ENCODE data around the gene KIAA1191. TPM values are rescaled to one million over a fixed set of nuclear protein-coding genes. Genes with fewer than 3 reads are reported as not detected.

Gene KIAA1191
- total and polyA plus RNA-seq, 9 of the 15 experiments (the other 6 are each of a cell fraction or from before 2014, with no cell fraction given), result 31.0 to 80.2 (median 45.7) TPM

DNA sequence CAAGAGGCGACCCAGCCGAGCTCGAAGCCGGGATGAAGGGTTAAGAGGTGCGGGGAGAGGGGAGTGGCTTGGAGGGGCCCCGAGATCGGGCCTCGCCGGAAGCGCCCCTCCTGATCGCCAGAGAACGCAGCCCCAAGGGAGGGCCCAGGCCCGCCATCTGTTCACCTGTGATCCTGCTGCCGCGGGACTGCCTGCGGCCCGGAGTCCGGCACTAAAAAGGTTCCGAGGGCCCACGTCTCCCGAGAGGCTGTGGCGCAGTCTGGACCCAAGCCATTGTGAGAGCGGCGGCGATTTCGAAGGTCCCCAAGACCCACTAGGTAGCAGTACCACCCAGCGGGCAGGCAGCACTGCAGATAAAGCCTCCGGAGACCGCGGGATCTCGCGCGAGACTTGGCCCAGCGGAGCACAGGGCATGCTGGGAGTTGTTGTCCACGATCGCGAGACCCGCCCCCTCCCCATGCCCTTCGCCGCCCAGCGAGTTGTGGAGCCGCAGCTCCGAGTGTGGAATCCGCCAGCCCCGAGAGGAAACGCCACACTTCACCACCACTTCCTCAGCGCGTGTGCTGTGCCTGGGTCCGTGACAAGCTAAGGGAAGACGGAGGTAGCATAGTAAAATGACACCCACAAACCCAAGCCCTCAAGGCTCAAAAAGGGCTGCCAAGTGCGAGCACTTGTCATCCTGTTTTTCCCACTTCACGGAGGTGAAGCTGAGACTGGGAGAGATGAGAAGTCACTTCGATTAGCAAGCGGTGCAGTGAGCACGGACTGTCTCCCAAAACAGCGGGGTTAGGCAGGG is at the start of gene KIAA1191 (continued):
- TF ChIP-seq EWSR1 (IDR thresholded peaks at IDR 0.05; ENCODE audit: borderline replicate concordance, low read depth, partially characterized antibody) (no peak), DACH1 (IDR thresholded peaks at IDR 0.05; ENCODE audit: partially characterized antibody) (peak; percentile 23)

DNA sequence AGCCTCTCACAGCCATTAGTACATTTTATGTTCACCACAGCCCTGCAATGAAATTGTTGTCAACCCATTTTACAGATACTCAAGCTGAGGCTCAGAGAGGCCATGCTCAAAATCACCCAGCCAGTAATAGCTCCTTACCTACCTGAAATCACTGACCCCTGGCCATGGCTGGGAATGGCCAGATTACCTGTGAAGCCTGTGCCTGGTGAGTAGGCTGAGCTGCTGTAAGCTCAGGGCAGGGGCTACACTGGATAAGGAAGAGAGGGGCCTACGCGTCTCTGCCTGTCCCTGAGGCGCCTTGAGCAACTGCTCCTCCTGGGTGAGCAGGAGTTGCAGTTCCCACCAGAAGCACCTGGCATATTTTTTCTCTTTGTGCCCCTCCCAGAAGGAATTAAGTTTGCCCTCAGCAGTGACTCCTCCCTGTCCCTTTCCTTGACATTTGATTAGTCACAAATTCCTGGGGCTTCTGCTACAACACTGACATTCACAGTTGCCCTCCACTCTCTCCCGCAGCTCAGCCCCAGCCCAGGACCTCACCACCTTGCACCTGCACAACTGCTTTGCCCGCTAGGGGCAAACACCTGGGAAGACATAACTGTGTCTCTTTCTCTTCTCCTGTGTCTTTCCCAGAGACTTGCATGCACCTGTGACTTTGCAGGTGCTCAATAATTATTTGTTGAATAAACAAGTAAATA is 49.1 kb upstream of the KIAA1191 start:
- TF ChIP-seq RBM15 (IDR thresholded peaks at IDR 0.05; ENCODE audit: insufficient read depth, low read length) (no peak), RBM25 (IDR thresholded peaks at IDR 0.05; ENCODE audit: low read depth, low read length, severe bottlenecking) (peak; percentile 34), TAF15 (IDR thresholded peaks at IDR 0.05; ENCODE audit: low read depth, low read length) (no peak), BCOR (IDR thresholded peaks at IDR 0.05) (0 out of 2 replicates have a peak, but pooled peaks have one; percentile 16), SRSF7 (optimal IDR thresholded peaks at IDR 0.05; ENCODE audit: low read depth, low read length) (no peak), KDM1A (IDR thresholded peaks at IDR 0.05) (peak in 1 of 2 experiments; percentile 29; a peak in 1 of 4 replicates), NEUROD1 (IDR thresholded peaks at IDR 0.05; ENCODE audit: borderline replicate concordance, low read depth, low read length, partially characterized antibody) (no peak), ZNF561 (CRISPR knock-in tag; conservative IDR thresholded peaks at IDR 0.05) (no peak), NFE2 (IDR thresholded peaks at IDR 0.05; ENCODE audit: low read depth) (no peak), C11orf30 (IDR thresholded peaks at IDR 0.05; ENCODE audit: low read depth) (no peak), ZNF707 (CRISPR knock-in tag; conservative IDR thresholded peaks at IDR 0.05) (no peak), ZNF77 (CRISPR knock-in tag; IDR thresholded peaks at IDR 0.05) (no peak)
- TF ChIP-seq, protein P1, sequence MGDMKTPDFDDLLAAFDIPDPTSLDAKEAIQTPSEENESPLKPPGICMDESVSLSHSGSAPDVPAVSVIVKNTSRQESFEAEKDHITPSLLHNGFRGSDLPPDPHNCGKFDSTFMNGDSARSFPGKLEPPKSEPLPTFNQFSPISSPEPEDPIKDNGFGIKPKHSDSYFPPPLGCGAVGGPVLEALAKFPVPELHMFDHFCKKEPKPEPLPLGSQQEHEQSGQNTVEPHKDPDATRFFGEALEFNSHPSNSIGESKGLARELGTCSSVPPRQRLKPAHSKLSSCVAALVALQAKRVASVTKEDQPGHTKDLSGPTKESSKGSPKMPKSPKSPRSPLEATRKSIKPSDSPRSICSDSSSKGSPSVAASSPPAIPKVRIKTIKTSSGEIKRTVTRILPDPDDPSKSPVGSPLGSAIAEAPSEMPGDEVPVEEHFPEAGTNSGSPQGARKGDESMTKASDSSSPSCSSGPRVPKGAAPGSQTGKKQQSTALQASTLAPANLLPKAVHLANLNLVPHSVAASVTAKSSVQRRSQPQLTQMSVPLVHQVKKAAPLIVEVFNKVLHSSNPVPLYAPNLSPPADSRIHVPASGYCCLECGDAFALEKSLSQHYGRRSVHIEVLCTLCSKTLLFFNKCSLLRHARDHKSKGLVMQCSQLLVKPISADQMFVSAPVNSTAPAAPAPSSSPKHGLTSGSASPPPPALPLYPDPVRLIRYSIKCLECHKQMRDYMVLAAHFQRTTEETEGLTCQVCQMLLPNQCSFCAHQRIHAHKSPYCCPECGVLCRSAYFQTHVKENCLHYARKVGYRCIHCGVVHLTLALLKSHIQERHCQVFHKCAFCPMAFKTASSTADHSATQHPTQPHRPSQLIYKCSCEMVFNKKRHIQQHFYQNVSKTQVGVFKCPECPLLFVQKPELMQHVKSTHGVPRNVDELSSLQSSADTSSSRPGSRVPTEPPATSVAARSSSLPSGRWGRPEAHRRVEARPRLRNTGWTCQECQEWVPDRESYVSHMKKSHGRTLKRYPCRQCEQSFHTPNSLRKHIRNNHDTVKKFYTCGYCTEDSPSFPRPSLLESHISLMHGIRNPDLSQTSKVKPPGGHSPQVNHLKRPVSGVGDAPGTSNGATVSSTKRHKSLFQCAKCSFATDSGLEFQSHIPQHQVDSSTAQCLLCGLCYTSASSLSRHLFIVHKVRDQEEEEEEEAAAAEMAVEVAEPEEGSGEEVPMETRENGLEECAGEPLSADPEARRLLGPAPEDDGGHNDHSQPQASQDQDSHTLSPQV (IDR thresholded peaks at IDR 0.05), result no peak
- in situ Hi-C loops (cut with MboI), result no loop called here
- Histone ChIP-seq H3K4me1 (replicated peaks in 1 of 2; ENCODE audit: control insufficient read depth in 2 of 2, insufficient read depth in 2 of 2, low read length in 2 of 2) (peaks cover 3 to 5% of the 10 kb centered on the region in 2 experiments; a peak in 4 of 5 replicates), H4K20me1 (replicated peaks; ENCODE audit: control insufficient read depth, insufficient read depth, low read length) (peaks cover 9% of the 10 kb centered on the region; the same call in 1 of the 2 replicates), H3K4me2 (ENCODE audit: insufficient read depth, low read length) (no peak overlapping the region), H3K9me3 (replicated peaks; ENCODE audit: control insufficient read depth, insufficient read depth, low read depth, low read length) (no peaks in the 10 kb centered on the region), H2AFZ (ENCODE audit: low read depth, low read length) (no peak overlapping the region), H3K79me2 (ENCODE audit: control insufficient read depth, insufficient read depth, low read length) (peaks cover 15% of the 10 kb centered on the region), H3K4me3 (no peak overlapping the region), H3K9me1 (ENCODE audit: control insufficient read depth, insufficient read depth, low read length) (peaks cover 4% of the 10 kb centered on the region), H3K36me3 (ENCODE audit: control insufficient read depth, insufficient read depth, low read length) (peaks cover 37% of the 10 kb centered on the region; the same call in 2 of the 3 replicates), H3K27ac (ENCODE audit: extremely low read depth, low read depth, low read length) (no peak overlapping the region), H3K9ac (ENCODE audit: insufficient read depth in 1 of 2, low read depth in 2 of 2, low read length in 2 of 2) (no peak overlapping the region), H3K27me3 (ENCODE audit: control insufficient read depth in 2 of 2, insufficient read depth in 2 of 2, low read length in 2 of 2) (no peaks in the 10 kb centered on the region)
- intact Hi-C loops (cut with micrococcal nuclease), result loop anchor here (10.0 kb wide), 1 partner anchor 74 kb away; no protein-coding TSS in a partner anchor
- BruUV-seq (replicated peaks), result no TSS peak
- ChIA-PET CTCF (ENCODE audit: low intra/inter-chr PET ratio) (no interaction called here), POLR2A (interaction anchor here (0.7 to 1.2 kb wide), 2 partner anchors 16 to 127 kb away, joined by 3 read pairs; partner anchors contain the start of gene RNF44)
- FAIRE-seq (no peak), DNase-seq (ENCODE audit: extremely low read depth in 1 of 4, low spot score in 3 of 4) (peak in 2 of 4 experiments; percentile 6 to 11), ATAC-seq (no peak)
- WGBS (ENCODE audit: insufficient coverage, low coverage, missing lambda C conversion rate), result 93% methylated on average over 5 of the region's 5 CpGs
